ENCODE results near the gene KEL.

Gene KEL

DNA sequence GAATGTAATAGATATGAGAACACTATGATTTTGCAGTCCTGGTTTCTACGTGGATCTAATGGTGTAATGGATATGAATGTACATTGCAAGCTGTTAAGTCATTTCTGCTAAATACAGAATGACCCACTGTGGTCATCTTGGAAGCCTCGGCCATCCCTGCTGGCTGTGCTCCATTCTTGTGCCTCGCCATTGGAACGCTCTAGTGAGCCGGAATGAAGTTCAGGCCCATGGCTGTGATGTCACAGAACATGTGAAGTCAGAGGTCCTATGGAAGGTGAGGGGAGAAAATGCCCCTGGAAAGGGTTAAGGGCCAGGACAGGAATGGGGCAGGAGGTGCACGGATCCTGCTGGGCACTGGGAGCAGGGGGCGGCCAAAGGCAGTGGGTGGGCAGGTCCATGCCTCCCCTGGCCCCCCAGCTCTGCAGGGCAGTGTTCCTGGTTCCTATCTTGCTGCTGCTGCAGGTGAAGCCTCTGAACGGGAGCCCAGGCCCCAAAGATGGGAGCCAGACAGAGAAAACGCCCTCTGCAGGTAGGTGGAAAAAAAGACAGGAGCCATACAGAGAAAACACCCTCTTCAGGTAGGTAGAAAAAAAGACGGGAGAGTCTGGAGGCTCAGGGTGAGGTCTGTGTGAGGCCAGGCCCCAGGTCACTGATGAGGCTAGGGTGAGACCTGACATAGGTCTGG is 22.8 kb downstream of the KEL start, which contains the start of gene LLCFC1:
Gene LLCFC1 (plus strand): TSS at position 259 of the 685 bp plus-strand sequence. CDS start 138 bp downstream, at position 397.
- H2AFZ ChIP-seq (ENCODE audit: low read depth): no peak within 1 kb of the TSS
- TF ChIP-seq, protein P1, sequence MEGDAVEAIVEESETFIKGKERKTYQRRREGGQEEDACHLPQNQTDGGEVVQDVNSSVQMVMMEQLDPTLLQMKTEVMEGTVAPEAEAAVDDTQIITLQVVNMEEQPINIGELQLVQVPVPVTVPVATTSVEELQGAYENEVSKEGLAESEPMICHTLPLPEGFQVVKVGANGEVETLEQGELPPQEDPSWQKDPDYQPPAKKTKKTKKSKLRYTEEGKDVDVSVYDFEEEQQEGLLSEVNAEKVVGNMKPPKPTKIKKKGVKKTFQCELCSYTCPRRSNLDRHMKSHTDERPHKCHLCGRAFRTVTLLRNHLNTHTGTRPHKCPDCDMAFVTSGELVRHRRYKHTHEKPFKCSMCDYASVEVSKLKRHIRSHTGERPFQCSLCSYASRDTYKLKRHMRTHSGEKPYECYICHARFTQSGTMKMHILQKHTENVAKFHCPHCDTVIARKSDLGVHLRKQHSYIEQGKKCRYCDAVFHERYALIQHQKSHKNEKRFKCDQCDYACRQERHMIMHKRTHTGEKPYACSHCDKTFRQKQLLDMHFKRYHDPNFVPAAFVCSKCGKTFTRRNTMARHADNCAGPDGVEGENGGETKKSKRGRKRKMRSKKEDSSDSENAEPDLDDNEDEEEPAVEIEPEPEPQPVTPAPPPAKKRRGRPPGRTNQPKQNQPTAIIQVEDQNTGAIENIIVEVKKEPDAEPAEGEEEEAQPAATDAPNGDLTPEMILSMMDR (conservative IDR thresholded peaks at IDR 0.05; ENCODE audit: low read depth, low read length): peak; percentile 64

GRCh38 chr7:142938611-142939010 is 23.6 kb downstream of the KEL start:
- Histone ChIP-seq H3K36me3 (ENCODE audit: insufficient read depth) (no peaks in the 10 kb centered on the region), H2AFZ (ENCODE audit: low read depth) (no peak overlapping the region), H3K27ac (no peak overlapping the region), H3K79me2 (ENCODE audit: insufficient read depth, low read depth) (no peaks in the 10 kb centered on the region), H3K27me3 (ENCODE audit: insufficient read depth, low read depth) (no peaks in the 10 kb centered on the region), H3K9ac (no peak overlapping the region), H3K4me1 (ENCODE audit: low read depth, poor library complexity, severe bottlenecking) (no peaks in the 10 kb centered on the region), H3K4me2 (no peak overlapping the region), H4K20me1 (ENCODE audit: insufficient read depth) (no peaks in the 10 kb centered on the region), H3K4me3 (IDR thresholded peaks at IDR 0.05; ENCODE audit: insufficient read depth, low read depth, low read length) (no peak overlapping the region)
- TF ChIP-seq, protein P1 (conservative IDR thresholded peaks at IDR 0.05; ENCODE audit: low read depth, low read length): no peak

More for the DNA sequence above, 22.8 kb downstream of the KEL start, which contains the start of gene LLCFC1:
- Histone ChIP-seq H3K4me2 (no peak within 1 kb of the TSS), H3K27me3 (ENCODE audit: insufficient read depth, low read depth) (no peaks in the 10 kb centered on the region), H3K36me3 (ENCODE audit: insufficient read depth) (no peaks in the 10 kb centered on the region), H4K20me1 (ENCODE audit: insufficient read depth) (no peaks in the 10 kb centered on the region), H3K27ac (no peak within 1 kb of the TSS), H3K9ac (no peak within 1 kb of the TSS), H3K4me3 (IDR thresholded peaks at IDR 0.05; ENCODE audit: insufficient read depth, low read depth, low read length) (no peak within 1 kb of the TSS), H3K4me1 (ENCODE audit: low read depth, poor library complexity, severe bottlenecking) (no peaks in the 10 kb centered on the region), H3K79me2 (ENCODE audit: insufficient read depth, low read depth) (no peaks in the 10 kb centered on the region)

- H3K4me1 ChIP-seq (ENCODE audit: low read depth, poor library complexity, severe bottlenecking): no peaks in the 10 kb centered on the region
- H4K20me1 ChIP-seq (ENCODE audit: insufficient read depth): no peaks in the 10 kb centered on the region
- no peaks in the 10 kb centered on the region for H3K27me3 ChIP-seq (ENCODE audit: insufficient read depth, low read depth)
- no peak overlapping the region for H2AFZ ChIP-seq (ENCODE audit: low read depth)
- H3K27ac ChIP-seq: no peak overlapping the region
- H3K36me3 ChIP-seq (ENCODE audit: insufficient read depth): no peaks in the 10 kb centered on the region
- no peak overlapping the region for H3K4me2 ChIP-seq
- no peak overlapping the region for H3K4me3 ChIP-seq (IDR thresholded peaks at IDR 0.05; ENCODE audit: insufficient read depth, low read depth, low read length)
- TF ChIP-seq, protein P1 (conservative IDR thresholded peaks at IDR 0.05; ENCODE audit: low read depth, low read length): no peak
- no peaks in the 10 kb centered on the region for H3K79me2 ChIP-seq (ENCODE audit: insufficient read depth, low read depth)
- H3K9ac ChIP-seq: no peak overlapping the region
Observed at GRCh38 chr7:142935941-142936565, 26.1 kb downstream of the KEL start.

GRCh38 chr7:142934056-142934455 is 28.1 kb downstream of the KEL start:
- H3K36me3 ChIP-seq (ENCODE audit: insufficient read depth): no peaks in the 10 kb centered on the region
- no peak overlapping the region for H2AFZ ChIP-seq (ENCODE audit: low read depth)
- TF ChIP-seq, protein P1 (conservative IDR thresholded peaks at IDR 0.05; ENCODE audit: low read depth, low read length): no peak
- no peak overlapping the region for H3K9ac ChIP-seq
- H3K4me1 ChIP-seq (ENCODE audit: low read depth, poor library complexity, severe bottlenecking): no peaks in the 10 kb centered on the region
- H3K79me2 ChIP-seq (ENCODE audit: insufficient read depth, low read depth): no peaks in the 10 kb centered on the region
- no peaks in the 10 kb centered on the region for H3K27me3 ChIP-seq (ENCODE audit: insufficient read depth, low read depth)
- H3K27ac ChIP-seq: no peak overlapping the region
- no peaks in the 10 kb centered on the region for H4K20me1 ChIP-seq (ENCODE audit: insufficient read depth)
- no peak overlapping the region for H3K4me3 ChIP-seq (IDR thresholded peaks at IDR 0.05; ENCODE audit: insufficient read depth, low read depth, low read length)
- H3K4me2 ChIP-seq: no peak overlapping the region

Data from KMS-11 (cell line).